ENCODE results near the gene ASB9. TPM values are rescaled to one million over a fixed set of nuclear protein-coding genes. Genes with fewer than 3 reads are reported as not detected.

ASB9 gene
- total RNA-seq, 1 experiment from 2014 or later = 6.5 TPM

GRCh38 chrX:15207994-15208393, 61.9 kb downstream of the ASB9 start:
- in situ Hi-C loops (cut with HindIII; ENCODE audit: low pct_unique_long_range_greater_than_20kb, low sequenced_read_pairs) = no loop called here
- no peak overlapping the region for H3K4me3 ChIP-seq (ENCODE audit: low read depth in 2 of 2, low read length in 2 of 2)
- POLR2A ChIA-PET = no interaction called here
- BruUV-seq (replicated peaks) = no TSS peak
- no peak for TF ChIP-seq SIN3A (IDR thresholded peaks at IDR 0.05; ENCODE audit: borderline replicate concordance, insufficient read depth, low read depth, low read length)
- TF ChIP-seq, protein P1, sequence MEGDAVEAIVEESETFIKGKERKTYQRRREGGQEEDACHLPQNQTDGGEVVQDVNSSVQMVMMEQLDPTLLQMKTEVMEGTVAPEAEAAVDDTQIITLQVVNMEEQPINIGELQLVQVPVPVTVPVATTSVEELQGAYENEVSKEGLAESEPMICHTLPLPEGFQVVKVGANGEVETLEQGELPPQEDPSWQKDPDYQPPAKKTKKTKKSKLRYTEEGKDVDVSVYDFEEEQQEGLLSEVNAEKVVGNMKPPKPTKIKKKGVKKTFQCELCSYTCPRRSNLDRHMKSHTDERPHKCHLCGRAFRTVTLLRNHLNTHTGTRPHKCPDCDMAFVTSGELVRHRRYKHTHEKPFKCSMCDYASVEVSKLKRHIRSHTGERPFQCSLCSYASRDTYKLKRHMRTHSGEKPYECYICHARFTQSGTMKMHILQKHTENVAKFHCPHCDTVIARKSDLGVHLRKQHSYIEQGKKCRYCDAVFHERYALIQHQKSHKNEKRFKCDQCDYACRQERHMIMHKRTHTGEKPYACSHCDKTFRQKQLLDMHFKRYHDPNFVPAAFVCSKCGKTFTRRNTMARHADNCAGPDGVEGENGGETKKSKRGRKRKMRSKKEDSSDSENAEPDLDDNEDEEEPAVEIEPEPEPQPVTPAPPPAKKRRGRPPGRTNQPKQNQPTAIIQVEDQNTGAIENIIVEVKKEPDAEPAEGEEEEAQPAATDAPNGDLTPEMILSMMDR (IDR thresholded peaks at IDR 0.05) = no peak
- TF ChIP-seq TCF7L2 (IDR thresholded peaks at IDR 0.05; ENCODE audit: low read depth, low read length) = no peak
- TF ChIP-seq, protein P2, sequence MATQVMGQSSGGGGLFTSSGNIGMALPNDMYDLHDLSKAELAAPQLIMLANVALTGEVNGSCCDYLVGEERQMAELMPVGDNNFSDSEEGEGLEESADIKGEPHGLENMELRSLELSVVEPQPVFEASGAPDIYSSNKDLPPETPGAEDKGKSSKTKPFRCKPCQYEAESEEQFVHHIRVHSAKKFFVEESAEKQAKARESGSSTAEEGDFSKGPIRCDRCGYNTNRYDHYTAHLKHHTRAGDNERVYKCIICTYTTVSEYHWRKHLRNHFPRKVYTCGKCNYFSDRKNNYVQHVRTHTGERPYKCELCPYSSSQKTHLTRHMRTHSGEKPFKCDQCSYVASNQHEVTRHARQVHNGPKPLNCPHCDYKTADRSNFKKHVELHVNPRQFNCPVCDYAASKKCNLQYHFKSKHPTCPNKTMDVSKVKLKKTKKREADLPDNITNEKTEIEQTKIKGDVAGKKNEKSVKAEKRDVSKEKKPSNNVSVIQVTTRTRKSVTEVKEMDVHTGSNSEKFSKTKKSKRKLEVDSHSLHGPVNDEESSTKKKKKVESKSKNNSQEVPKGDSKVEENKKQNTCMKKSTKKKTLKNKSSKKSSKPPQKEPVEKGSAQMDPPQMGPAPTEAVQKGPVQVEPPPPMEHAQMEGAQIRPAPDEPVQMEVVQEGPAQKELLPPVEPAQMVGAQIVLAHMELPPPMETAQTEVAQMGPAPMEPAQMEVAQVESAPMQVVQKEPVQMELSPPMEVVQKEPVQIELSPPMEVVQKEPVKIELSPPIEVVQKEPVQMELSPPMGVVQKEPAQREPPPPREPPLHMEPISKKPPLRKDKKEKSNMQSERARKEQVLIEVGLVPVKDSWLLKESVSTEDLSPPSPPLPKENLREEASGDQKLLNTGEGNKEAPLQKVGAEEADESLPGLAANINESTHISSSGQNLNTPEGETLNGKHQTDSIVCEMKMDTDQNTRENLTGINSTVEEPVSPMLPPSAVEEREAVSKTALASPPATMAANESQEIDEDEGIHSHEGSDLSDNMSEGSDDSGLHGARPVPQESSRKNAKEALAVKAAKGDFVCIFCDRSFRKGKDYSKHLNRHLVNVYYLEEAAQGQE (IDR thresholded peaks at IDR 0.05; ENCODE audit: insufficient read depth in 1 of 2, low read depth in 2 of 2, low read length in 1 of 2) = no peak
- no peak for TF ChIP-seq POLR2AphosphoS5 (IDR thresholded peaks at IDR 0.05; ENCODE audit: low read depth, low read length)
- no peaks in the 10 kb centered on the region for H3K9me3 ChIP-seq (ENCODE audit: control insufficient read depth, insufficient read depth, low read depth, low read length)
- intact Hi-C loops (cut with micrococcal nuclease; ENCODE audit: unreplicated experiment) = no loop called here
- H3K36me3 ChIP-seq (ENCODE audit: control insufficient read depth, insufficient read depth, low read length) = no peaks in the 10 kb centered on the region
- no peak for ATAC-seq
- no peaks in the 10 kb centered on the region for H3K4me1 ChIP-seq (ENCODE audit: control insufficient read depth, insufficient read depth, low read length)
- CTCF ChIA-PET = no interaction called here
- H3K27ac ChIP-seq (ENCODE audit: low read length) = no peak overlapping the region
- DNase-seq (ENCODE audit: low read depth, low spot score) = no peak
- H3K27me3 ChIP-seq (ENCODE audit: control insufficient read depth, insufficient read depth, low read length) = no peaks in the 10 kb centered on the region

- POLR2A ChIA-PET = no interaction called here
- no peak for DNase-seq (ENCODE audit: low read depth, low spot score)
Measured at GRCh38 chrX:15207384-15207783, 62.5 kb downstream of the ASB9 start.

More at GRCh38 chrX:15207384-15207783, 62.5 kb downstream of the ASB9 start:
- BruUV-seq (replicated peaks) = no TSS peak
- H3K4me3 ChIP-seq (ENCODE audit: low read depth in 2 of 2, low read length in 2 of 2) = no peak overlapping the region
- H3K27me3 ChIP-seq (ENCODE audit: control insufficient read depth, insufficient read depth, low read length) = no peaks in the 10 kb centered on the region
- H3K9me3 ChIP-seq (ENCODE audit: control insufficient read depth, insufficient read depth, low read depth, low read length) = no peaks in the 10 kb centered on the region
- in situ Hi-C loops (cut with HindIII; ENCODE audit: low pct_unique_long_range_greater_than_20kb, low sequenced_read_pairs) (no loop called here), intact Hi-C loops (cut with micrococcal nuclease; ENCODE audit: unreplicated experiment) (no loop called here)
- no peak for ATAC-seq
- CTCF ChIA-PET = no interaction called here
- H3K4me1 ChIP-seq (ENCODE audit: control insufficient read depth, insufficient read depth, low read length) = no peaks in the 10 kb centered on the region
- H3K27ac ChIP-seq (ENCODE audit: low read length) = no peak overlapping the region
- TF ChIP-seq POLR2AphosphoS5 (IDR thresholded peaks at IDR 0.05; ENCODE audit: low read depth, low read length) = no peak
- TF ChIP-seq, protein P1 (IDR thresholded peaks at IDR 0.05) = no peak
- TF ChIP-seq SIN3A (IDR thresholded peaks at IDR 0.05; ENCODE audit: borderline replicate concordance, insufficient read depth, low read depth, low read length) = no peak
- TF ChIP-seq, protein P2 (IDR thresholded peaks at IDR 0.05; ENCODE audit: insufficient read depth in 1 of 2, low read depth in 2 of 2, low read length in 1 of 2) = no peak
- no peak for TF ChIP-seq TCF7L2 (IDR thresholded peaks at IDR 0.05; ENCODE audit: low read depth, low read length)
- H3K36me3 ChIP-seq (ENCODE audit: control insufficient read depth, insufficient read depth, low read length) = no peaks in the 10 kb centered on the region
